ENCODE measurements around the gene BNIP3.

- no peak for TF ChIP-seq POLR2A (IDR thresholded peaks at IDR 0.05)
- TF ChIP-seq CTCF (IDR thresholded peaks at IDR 0.05): no peak
These were observed 58.5 kb downstream of the BNIP3 start for GRCh38 chr10:131923038-131923756.

Measured in body of pancreas (tissue), 4 donors.